ENCODE measurements around the gene DMRT1. TPM values are rescaled to one million over a fixed set of nuclear protein-coding genes. Genes with fewer than 3 reads are reported as not detected.

The DMRT1 gene
- total and polyA plus RNA-seq, 9 donors = not detected

- DNase-seq = no peak
- WGBS, 3 donors = 82 to 91% (median 85%) methylated on average over 5 of the region's 5 CpGs
- intact Hi-C loops (cut with DNase I) = no loop called here
Observed at GRCh38 chr9:893115-893514, 51.6 kb downstream of the DMRT1 start.

GRCh38 chr9:893843-894420 lies 52.4 kb downstream of the DMRT1 start:
- peak in 1 of 5 donors; percentile 20 for DNase-seq

More at GRCh38 chr9:893115-893514, 51.6 kb downstream of the DMRT1 start:
- TF ChIP-seq POLR2A (IDR thresholded peaks at IDR 0.05) (no peak), CTCF (IDR thresholded peaks at IDR 0.05) (no peak)
- no peaks in the 10 kb centered on the region for H3K9me3 ChIP-seq
- H3K36me3 ChIP-seq = no peaks in the 10 kb centered on the region
- H3K27ac ChIP-seq = no peak overlapping the region
- H3K4me1 ChIP-seq (ENCODE audit: insufficient read depth) = no peaks in the 10 kb centered on the region
- no peak overlapping the region for H3K4me3 ChIP-seq
- H3K27me3 ChIP-seq = no peaks in the 10 kb centered on the region

GRCh38 chr9:899440-900184 lies 58.1 kb downstream of the DMRT1 start:
- intact Hi-C loops (cut with DNase I) = loop anchor here in 1 of 4 donors (10.0 kb wide), 1 partner anchor 65 kb away; no protein-coding TSS in a partner anchor
- 15 to 27% (median 17%) methylated on average over 12 of the region's 12 CpGs for WGBS, 3 donors

More at GRCh38 chr9:893843-894420, 52.4 kb downstream of the DMRT1 start:
- Histone ChIP-seq H3K36me3 (no peaks in the 10 kb centered on the region), H3K27me3 (no peaks in the 10 kb centered on the region), H3K4me3 (no peak overlapping the region), H3K9me3 (no peaks in the 10 kb centered on the region), H3K27ac (no peak overlapping the region), H3K4me1 (ENCODE audit: insufficient read depth) (no peaks in the 10 kb centered on the region)
- TF ChIP-seq POLR2A (IDR thresholded peaks at IDR 0.05) = no peak
- no peak for TF ChIP-seq CTCF (IDR thresholded peaks at IDR 0.05)
- no peak for TF ChIP-seq EP300 (IDR thresholded peaks at IDR 0.05)
- 22 to 26% (median 22%) methylated on average over 9 of the region's 9 CpGs for WGBS, 3 donors
- intact Hi-C loops (cut with DNase I) = no loop called here

GRCh38 chr9:903886-904285 lies 62.4 kb downstream of the DMRT1 start:
- no peaks in the 10 kb centered on the region for H3K27me3 ChIP-seq

More at GRCh38 chr9:899440-900184, 58.1 kb downstream of the DMRT1 start:
- Histone ChIP-seq H3K27ac (no peak overlapping the region), H3K4me1 (ENCODE audit: insufficient read depth) (no peaks in the 10 kb centered on the region), H3K36me3 (no peaks in the 10 kb centered on the region), H3K9me3 (no peaks in the 10 kb centered on the region), H3K4me3 (no peak overlapping the region), H3K27me3 (no peaks in the 10 kb centered on the region)
- DNase-seq = no peak
- TF ChIP-seq EP300 (IDR thresholded peaks at IDR 0.05) (no peak), POLR2A (IDR thresholded peaks at IDR 0.05) (no peak), CTCF (IDR thresholded peaks at IDR 0.05) (no peak)

More at GRCh38 chr9:903886-904285, 62.4 kb downstream of the DMRT1 start:
- Histone ChIP-seq H3K4me3 (no peak overlapping the region), H3K27ac (no peak overlapping the region), H3K9me3 (no peaks in the 10 kb centered on the region), H3K4me1 (ENCODE audit: insufficient read depth) (no peaks in the 10 kb centered on the region), H3K36me3 (no peaks in the 10 kb centered on the region)
- intact Hi-C loops (cut with DNase I) = loop anchor here in 1 of 4 donors (10.0 kb wide), 1 partner anchor 61 kb away; no protein-coding TSS in a partner anchor
- WGBS, 3 donors = 62 to 80% (median 66%) methylated on average over 3 of the region's 3 CpGs
- no peak for TF ChIP-seq CTCF (IDR thresholded peaks at IDR 0.05)
- TF ChIP-seq EP300 (IDR thresholded peaks at IDR 0.05) = no peak
- TF ChIP-seq POLR2A (IDR thresholded peaks at IDR 0.05) = no peak
- DNase-seq = no peak
